Small intestine (tissue), 7 donors: ENCODE data around the gene ENTREP3. TPM values are rescaled to one million over a fixed set of nuclear protein-coding genes. Genes with fewer than 3 reads are reported as not detected.
A peak's percentile ranks its signal among the peaks of the same experiment; 100 is the strongest.
"Not testable (repeated sequence)": the region's sequence is repeated elsewhere in the genome, so short reads cannot be mapped to it uniquely, and the experiment has no call there.

Source experiments
- DNase-seq, 2 donors: peaks; one replicate each; pipeline versions ENCODE4 v3.0.0 to v3.0.0-alpha.2; 2013
- FAIRE-seq: peaks from 2 replicates; lab custom pipeline; 2012; peaks lifted over from hg19 to GRCh38; lab: Jason Lieb, UNC
- H3K27ac ChIP-seq, 3 donors: one replicate each; pipeline ENCODE4 v1.5.1; 2013; ENCODE audit warnings: low read length in 2 of 3, mild to moderate bottlenecking in 2 of 3, control low read depth in 1 of 3, inconsistent platforms in 1 of 3, low read depth in 1 of 3, moderate library complexity in 1 of 3
- H3K27me3 ChIP-seq, 3 donors: one replicate each; pipeline ENCODE4 v1.6.1; 2013; ENCODE audit warnings: low read length in 3 of 3, inconsistent platforms in 1 of 3; ENCODE audit not compliant: control insufficient read depth in 3 of 3, insufficient read depth in 3 of 3
- H3K36me3 ChIP-seq, 3 donors: one replicate each; pipeline ENCODE4 v1.6.1; 2013; ENCODE audit warnings: low read length in 3 of 3, inconsistent platforms in 1 of 3, low read depth in 1 of 3, mild to moderate bottlenecking in 1 of 3, moderate library complexity in 1 of 3; ENCODE audit not compliant: control insufficient read depth in 3 of 3, insufficient read depth in 2 of 3
- H3K4me1 ChIP-seq, 3 donors: one replicate each; pipeline ENCODE4 v1.6.1; 2013; ENCODE audit warnings: low read length in 2 of 3, inconsistent platforms in 1 of 3, low read depth in 1 of 3, mild to moderate bottlenecking in 1 of 3, moderate library complexity in 1 of 3; ENCODE audit not compliant: control insufficient read depth in 3 of 3, insufficient read depth in 2 of 3
- H3K4me3 ChIP-seq, 3 donors: one replicate each; pipeline ENCODE4 v1.5.1; 2013; ENCODE audit warnings: low read length in 3 of 3, control low read depth in 1 of 3, inconsistent platforms in 1 of 3, low read depth in 1 of 3, mild to moderate bottlenecking in 1 of 3, moderate library complexity in 1 of 3
- H3K9me3 ChIP-seq, 2 donors: one replicate each; pipeline ENCODE4 v1.6.1; 2013; ENCODE audit warnings: low read depth in 1 of 2, low read length in 1 of 2; ENCODE audit not compliant: control insufficient read depth in 2 of 2, insufficient read depth in 1 of 2
- WGBS, 3 donors: extraction: QIAGEN DNeasy Blood & Tissue Kit; methylation state at CpG; one replicate each; pipeline ENCODE4 v1.1.7; 2013; 5-methylcytosine and 5-hydroxymethylcytosine counted together
- polyA plus RNA-seq, 4 donors: library from polyadenylated mRNA; stranded (reverse) in 3 of 4; unstranded in 1 of 4; fragments of 200-250 nt in 3 of 4; fragments of 120-200 nt in 1 of 4; gene quantifications; one replicate each; pipeline versions ENCODE4 v1.2.1 to v1.2.3, GENCODE V29; 2013
- donor health status: healthy with polysubstance abuse.
- donor health status: control.
- donor health status: control.
- donor health status: Bipolar disorder and iron deficiency.
- donor health status: healthy.

Gene ENTREP3
- polyA plus RNA-seq, 4 donors = 14.3 to 21.3 (median 16.8) TPM

DNA sequence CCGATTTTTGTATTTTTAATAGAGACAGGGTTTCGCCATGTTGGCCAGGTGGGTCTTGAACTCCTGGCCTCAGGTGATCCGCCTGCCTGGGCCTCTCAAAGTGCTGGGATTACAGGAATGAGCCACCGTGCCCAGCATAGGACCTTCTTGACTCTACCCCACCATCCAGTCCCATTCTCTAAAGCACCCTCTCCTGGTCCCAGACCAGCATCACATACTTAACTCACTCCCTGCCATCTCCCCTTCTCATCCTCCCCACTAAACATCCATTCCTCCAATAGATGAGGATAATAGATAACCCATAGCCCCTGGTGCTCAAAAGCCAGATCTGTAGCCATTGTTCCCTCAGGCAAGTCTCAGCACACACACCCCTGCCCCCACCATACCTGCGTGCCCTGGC lies 2.1 kb downstream of the ENTREP3 start:
- H3K4me1 ChIP-seq = peaks cover 0 to 23% (median 8%) of the 10 kb centered on the region in 3 donors
- H3K9me3 ChIP-seq = no peaks in the 10 kb centered on the region
- no peak for FAIRE-seq
- H3K4me3 ChIP-seq = no peak overlapping the region
- peaks cover 0 to 34% (median 3%) of the 10 kb centered on the region in 3 donors for H3K36me3 ChIP-seq
- no peak overlapping the region for H3K27ac ChIP-seq
- no peak for DNase-seq
- no peaks in the 10 kb centered on the region for H3K27me3 ChIP-seq
- 85 to 89% (median 87%) methylated on average over 5 of the region's 5 CpGs for WGBS, 3 donors

DNA sequence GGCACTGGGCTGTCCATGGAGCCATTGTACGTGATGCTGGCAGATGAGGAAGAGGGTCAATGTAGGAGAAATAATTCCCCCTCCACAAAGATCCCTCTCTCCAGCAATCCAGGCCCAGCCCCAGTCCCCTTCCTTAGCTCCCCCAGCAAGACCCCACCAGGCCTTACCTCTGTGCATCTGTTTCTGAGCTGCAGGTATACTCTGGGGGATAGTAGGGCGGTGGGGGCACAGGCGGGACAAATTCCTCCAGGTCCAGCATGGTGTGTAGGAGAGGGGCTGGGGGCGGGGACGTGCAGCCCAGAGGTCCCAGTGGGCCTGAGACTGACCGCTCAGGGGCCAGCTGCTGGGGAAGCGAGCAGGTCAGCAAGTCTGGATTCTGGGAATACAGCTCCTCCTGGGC lies 3.7 kb downstream of the ENTREP3 start:
- H3K4me3 ChIP-seq = no peak overlapping the region
- H3K27ac ChIP-seq = no peak overlapping the region
- H3K4me1 ChIP-seq = peaks cover 0 to 23% (median 8%) of the 10 kb centered on the region in 3 donors
- no peaks in the 10 kb centered on the region for H3K27me3 ChIP-seq
- 89 to 94% (median 93%) methylated on average over 7 of the region's 7 CpGs for WGBS, 3 donors
- DNase-seq (no peak), FAIRE-seq (no peak)
- no peaks in the 10 kb centered on the region for H3K9me3 ChIP-seq
- H3K36me3 ChIP-seq = peaks cover 0 to 34% (median 0%) of the 10 kb centered on the region in 3 donors

GRCh38 chr1:155250633-155251449 lies 4.4 kb downstream of the ENTREP3 start:
- Histone ChIP-seq H3K4me1 (peaks cover 0 to 19% (median 8%) of the 10 kb centered on the region in 3 donors), H3K4me3 (peak overlapping the region in 2 of 3 donors; percentile 4 to 40), H3K36me3 (peaks cover 0 to 27% (median 0%) of the 10 kb centered on the region in 3 donors), H3K27ac (peak overlapping the region in 1 of 3 donors; percentile 12), H3K9me3 (no peaks in the 10 kb centered on the region), H3K27me3 (no peaks in the 10 kb centered on the region)
- peak; percentile 92 to 96 for DNase-seq
- FAIRE-seq = no peak
- 14 to 23% (median 22%) methylated on average over 23 of the region's 23 CpGs for WGBS, 3 donors

GRCh38 chr1:155250246-155250632 lies 5.0 kb downstream of the ENTREP3 start:
- Histone ChIP-seq H3K27ac (peak overlapping the region in 1 of 3 donors; percentile 12), H3K4me3 (peak overlapping the region in 2 of 3 donors; percentile 4 to 40), H3K4me1 (peaks cover 0 to 22% (median 10%) of the 10 kb centered on the region in 3 donors), H3K27me3 (no peaks in the 10 kb centered on the region), H3K36me3 (peaks cover 0 to 27% (median 0%) of the 10 kb centered on the region in 3 donors), H3K9me3 (no peaks in the 10 kb centered on the region)
- WGBS, 3 donors = 23 to 39% (median 27%) methylated on average over 17 to 28 of the region's 28 CpGs
- FAIRE-seq (no peak), DNase-seq (no peak)

- no peak overlapping the region for H3K4me3 ChIP-seq
- peaks cover 0 to 14% (median 9%) of the 10 kb centered on the region in 3 donors for H3K4me1 ChIP-seq
- H3K9me3 ChIP-seq = peaks cover 0 to 3% of the 10 kb centered on the region in 2 donors
- DNase-seq = no peak
- no peaks in the 10 kb centered on the region for H3K27me3 ChIP-seq
- FAIRE-seq = no peak
- H3K27ac ChIP-seq = no peak overlapping the region
- peaks cover 0 to 27% (median 0%) of the 10 kb centered on the region in 3 donors for H3K36me3 ChIP-seq
- WGBS, 3 donors = 91 to 95% (median 92%) methylated on average over 26 of the region's 26 CpGs
Measured at GRCh38 chr1:155247667-155248553, 7.4 kb downstream of the ENTREP3 start.

DNA sequence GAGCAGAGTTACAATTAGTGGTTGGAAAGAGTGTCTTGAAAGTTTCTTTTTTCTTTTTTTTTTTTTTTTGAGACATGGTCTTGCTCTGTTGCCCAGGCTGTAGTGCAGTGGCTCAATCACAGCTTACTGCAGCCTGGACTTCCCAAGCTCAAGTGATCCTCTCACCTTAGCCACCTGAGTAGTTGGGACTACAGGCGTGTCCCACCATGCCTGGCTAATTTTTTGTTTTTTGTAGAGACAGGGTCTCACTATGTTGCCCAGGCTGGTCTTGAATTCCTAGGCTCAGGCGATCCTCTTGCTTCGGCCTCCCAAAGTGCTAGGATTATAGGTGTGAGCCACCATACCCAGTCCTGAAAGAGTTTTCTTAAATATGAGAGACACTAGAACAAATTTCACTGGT lies 8.5 kb downstream of the ENTREP3 start:
- Histone ChIP-seq H3K36me3 (peaks cover 0 to 27% (median 0%) of the 10 kb centered on the region in 3 donors), H3K4me1 (peaks cover 0 to 14% (median 11%) of the 10 kb centered on the region in 3 donors)
- not testable (repeated sequence) for DNase-seq, H3K27me3 ChIP-seq, H3K4me3 ChIP-seq, H3K9me3 ChIP-seq, FAIRE-seq, H3K27ac ChIP-seq
- WGBS, 3 donors = 97 to 99% (median 97%) methylated on average over 3 of the region's 3 CpGs

DNA sequence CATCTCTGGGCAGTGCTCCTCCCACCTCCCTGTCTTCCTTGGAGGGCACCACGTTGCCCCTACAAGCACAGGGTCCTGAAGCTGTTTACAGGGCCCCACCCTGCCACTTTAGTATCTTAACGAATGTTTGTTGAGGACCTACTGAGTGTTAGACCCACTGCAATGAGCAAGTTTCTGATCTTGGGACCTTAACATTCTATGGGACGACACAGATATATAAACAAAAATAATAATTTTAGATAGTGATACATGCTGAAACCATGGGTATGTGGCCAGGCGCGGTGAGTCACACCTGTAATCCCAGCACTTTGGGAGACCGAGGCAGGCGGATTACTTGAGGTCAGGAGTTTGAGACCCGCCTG lies 10.1 kb downstream of the ENTREP3 start:
- DNase-seq (no peak), FAIRE-seq (no peak)
- H3K9me3 ChIP-seq = peaks cover 0 to 3% of the 10 kb centered on the region in 2 donors
- peaks cover 0 to 23% (median 0%) of the 10 kb centered on the region in 3 donors for H3K36me3 ChIP-seq
- peaks cover 0 to 16% (median 11%) of the 10 kb centered on the region in 3 donors for H3K4me1 ChIP-seq
- no peaks in the 10 kb centered on the region for H3K27me3 ChIP-seq
- H3K27ac ChIP-seq = peak overlapping the region; percentile 83 to 95 (median 92)
- WGBS, 3 donors = 58 to 64% (median 58%) methylated on average over 8 of the region's 8 CpGs
- H3K4me3 ChIP-seq = peak overlapping the region; percentile 17 to 62 (median 62)
